HepG2 (cell line): ENCODE measurements around the gene WNT7A.

Experiments
- CEBPG ChIP-seq: IDR thresholded peaks from 2 replicates; pipeline ENCODE4 v1.6.1; 2016
- FOXJ3 ChIP-seq: sonication (generic); formaldehyde crosslinking; IDR thresholded peaks from 2 replicates; pipeline ENCODE4 v1.4.0; 2020; ENCODE audit warnings: missing genetic modification reagents, mild to moderate bottlenecking, borderline replicate concordance
- NFE2 ChIP-seq: sonication (generic); formaldehyde crosslinking; IDR thresholded peaks from 2 replicates; pipeline ENCODE4 v1.4.0; 2020; ENCODE audit warnings: missing genetic modification reagents
- ZNF615 ChIP-seq: sonication (generic); formaldehyde crosslinking; IDR thresholded peaks from 2 replicates; pipeline ENCODE4 v1.5.0; 2020; ENCODE audit warnings: mild to moderate bottlenecking, missing genetic modification reagents, borderline replicate concordance

DNA sequence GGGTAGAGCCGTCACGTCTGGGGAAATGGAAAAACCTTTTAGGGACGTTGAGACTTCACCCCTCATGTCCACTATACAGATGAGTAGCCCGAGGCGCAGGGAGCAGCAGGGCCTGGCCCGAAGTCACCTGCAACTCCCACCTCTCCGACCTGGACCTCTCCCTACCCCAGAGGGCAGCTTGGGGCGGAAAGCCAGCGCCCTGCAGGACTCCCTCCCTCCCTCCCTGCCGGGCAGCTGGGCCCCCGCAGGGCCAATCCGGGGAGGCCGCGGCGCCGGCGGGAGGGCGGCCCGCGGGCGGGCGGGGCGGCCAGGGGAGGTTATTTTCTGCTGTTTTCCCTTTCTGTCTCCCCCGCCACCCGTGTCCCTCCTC lies 2.0 kb downstream of the WNT7A start:
- no peak for TF ChIP-seq ZNF615 (CRISPR knock-in tag)
- TF ChIP-seq CEBPG (CRISPR knock-in tag): no peak
- no peak for TF ChIP-seq NFE2 (CRISPR knock-in tag)
- TF ChIP-seq FOXJ3: no peak
